ENCODE results near the gene STK17B. TPM values are rescaled to one million over a fixed set of nuclear protein-coding genes. Genes with fewer than 3 reads are reported as not detected.

STK17B gene
- total RNA-seq, 2 donors from 2014 or later: 7.9 to 16.9 TPM

DNA sequence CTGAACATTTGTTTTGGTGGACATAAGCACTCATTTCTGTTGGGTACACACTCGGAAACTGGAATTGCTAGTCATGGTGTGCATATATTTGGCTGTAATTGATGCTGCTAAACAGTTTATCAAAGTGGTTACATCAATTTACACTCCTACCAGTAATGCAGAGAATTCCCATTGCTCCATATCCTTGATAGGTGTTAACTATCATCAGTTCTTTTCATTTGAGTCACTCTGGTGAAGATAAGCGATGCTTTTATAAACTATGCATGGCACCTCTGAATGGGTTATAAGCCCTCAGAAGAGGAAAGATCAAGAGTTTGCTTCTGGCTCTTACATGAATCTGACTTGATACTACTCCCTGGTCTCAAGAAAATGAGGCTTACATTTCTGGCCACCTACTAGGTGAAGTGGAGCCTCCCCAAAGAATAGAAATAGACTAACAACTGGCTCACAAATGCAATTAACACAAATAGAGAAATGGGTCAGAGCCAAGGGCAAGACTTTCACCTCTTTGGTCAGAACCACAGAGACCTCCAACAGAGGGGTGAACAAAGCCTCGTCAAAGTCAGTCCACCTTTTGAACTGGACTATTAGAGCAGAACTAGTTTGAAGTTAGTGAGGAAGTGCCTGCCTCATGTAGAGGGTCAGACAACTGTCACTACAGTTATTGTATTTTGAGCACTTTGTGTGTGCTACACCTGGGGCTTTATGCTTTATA is 15.0 kb upstream of the STK17B start:
- no peak overlapping the region for H3K27ac ChIP-seq
- no peaks in the 10 kb centered on the region for H3K9me3 ChIP-seq
- H3K4me3 ChIP-seq: no peak overlapping the region
- WGBS, 2 donors: 71 to 78% methylated on average over 3 of the region's 3 CpGs
- DNase-seq (no peak), ATAC-seq (no peak)
- no peaks in the 10 kb centered on the region for H3K36me3 ChIP-seq (replicated peaks in 1 of 2; ENCODE audit: insufficient read depth in 1 of 2, low read depth in 2 of 2)
- intact Hi-C loops (cut with DNase I): no loop called here
- no peaks in the 10 kb centered on the region for H3K4me1 ChIP-seq
- TF ChIP-seq POLR2A (IDR thresholded peaks at IDR 0.05): no peak
- TF ChIP-seq, protein P1, sequence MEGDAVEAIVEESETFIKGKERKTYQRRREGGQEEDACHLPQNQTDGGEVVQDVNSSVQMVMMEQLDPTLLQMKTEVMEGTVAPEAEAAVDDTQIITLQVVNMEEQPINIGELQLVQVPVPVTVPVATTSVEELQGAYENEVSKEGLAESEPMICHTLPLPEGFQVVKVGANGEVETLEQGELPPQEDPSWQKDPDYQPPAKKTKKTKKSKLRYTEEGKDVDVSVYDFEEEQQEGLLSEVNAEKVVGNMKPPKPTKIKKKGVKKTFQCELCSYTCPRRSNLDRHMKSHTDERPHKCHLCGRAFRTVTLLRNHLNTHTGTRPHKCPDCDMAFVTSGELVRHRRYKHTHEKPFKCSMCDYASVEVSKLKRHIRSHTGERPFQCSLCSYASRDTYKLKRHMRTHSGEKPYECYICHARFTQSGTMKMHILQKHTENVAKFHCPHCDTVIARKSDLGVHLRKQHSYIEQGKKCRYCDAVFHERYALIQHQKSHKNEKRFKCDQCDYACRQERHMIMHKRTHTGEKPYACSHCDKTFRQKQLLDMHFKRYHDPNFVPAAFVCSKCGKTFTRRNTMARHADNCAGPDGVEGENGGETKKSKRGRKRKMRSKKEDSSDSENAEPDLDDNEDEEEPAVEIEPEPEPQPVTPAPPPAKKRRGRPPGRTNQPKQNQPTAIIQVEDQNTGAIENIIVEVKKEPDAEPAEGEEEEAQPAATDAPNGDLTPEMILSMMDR (IDR thresholded peaks at IDR 0.05): no peak
- H3K27me3 ChIP-seq: no peaks in the 10 kb centered on the region

DNA sequence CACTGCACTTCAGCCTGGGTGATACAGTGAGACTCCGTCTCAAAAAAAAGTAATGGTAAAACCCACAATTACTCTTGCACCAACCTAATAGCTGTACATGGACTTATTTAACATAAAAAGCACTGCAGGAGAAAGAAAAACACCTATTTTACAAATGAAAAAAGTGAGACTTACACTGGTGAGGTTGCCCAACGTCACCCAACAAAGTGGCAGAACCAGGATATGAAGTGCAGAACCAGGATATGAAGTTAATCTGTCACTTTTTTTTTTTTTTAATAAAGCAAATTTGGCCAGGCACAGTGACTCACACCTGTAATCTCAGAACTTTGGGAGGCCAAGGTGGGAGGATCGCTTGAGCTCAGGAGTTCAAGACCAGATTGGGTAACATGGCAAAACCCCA is 13.5 kb upstream of the STK17B start:
- Histone ChIP-seq H3K4me1 (no peaks in the 10 kb centered on the region), H3K4me3 (no peak overlapping the region), H3K27ac (no peak overlapping the region), H3K9me3 (no peaks in the 10 kb centered on the region), H3K36me3 (replicated peaks in 1 of 2; ENCODE audit: insufficient read depth in 1 of 2, low read depth in 2 of 2) (no peaks in the 10 kb centered on the region), H3K27me3 (no peaks in the 10 kb centered on the region)
- TF ChIP-seq POLR2A (IDR thresholded peaks at IDR 0.05): no peak
- TF ChIP-seq, protein P1 (IDR thresholded peaks at IDR 0.05): no peak
- intact Hi-C loops (cut with DNase I): no loop called here
- WGBS, 2 donors: 73 to 74% methylated on average over 3 of the region's 3 CpGs
- ATAC-seq (no peak), DNase-seq (no peak)

DNA sequence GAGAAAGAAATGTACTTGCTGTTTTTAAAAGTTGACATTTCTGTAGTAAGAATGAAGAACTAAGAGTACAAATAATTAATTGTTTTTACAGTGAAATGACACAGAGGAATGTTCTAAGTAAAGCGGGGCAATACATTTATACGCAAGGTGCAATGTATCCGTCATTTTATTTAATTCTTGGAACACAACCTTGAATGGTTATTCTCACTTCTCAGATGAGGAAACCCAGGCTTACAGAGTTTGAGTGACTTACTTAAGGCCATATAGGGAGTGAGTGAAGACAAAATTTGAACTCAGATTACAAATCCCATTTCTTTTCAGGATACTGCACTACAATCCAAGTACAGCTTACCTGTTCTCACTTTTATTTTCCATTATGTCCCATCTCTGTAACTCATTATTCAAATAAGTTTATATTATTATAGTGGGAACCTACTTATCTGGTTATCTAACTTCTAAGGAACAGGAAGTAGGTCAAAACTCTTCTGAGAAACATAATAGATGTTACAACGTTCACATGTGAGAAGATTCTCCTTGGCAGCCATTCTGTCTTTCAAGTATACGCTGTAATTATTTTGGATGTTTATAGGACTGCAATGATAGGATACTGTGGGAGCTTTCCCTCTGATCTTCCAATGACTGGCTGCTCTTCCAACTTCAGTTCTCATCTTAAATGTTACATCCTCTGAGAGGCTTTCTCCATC is 12.3 kb upstream of the STK17B start:
- intact Hi-C loops (cut with DNase I): no loop called here
- Histone ChIP-seq H3K4me3 (no peak overlapping the region), H3K4me1 (no peaks in the 10 kb centered on the region), H3K36me3 (replicated peaks in 1 of 2; ENCODE audit: insufficient read depth in 1 of 2, low read depth in 2 of 2) (no peaks in the 10 kb centered on the region), H3K27ac (no peak overlapping the region), H3K27me3 (no peaks in the 10 kb centered on the region), H3K9me3 (no peaks in the 10 kb centered on the region)
- TF ChIP-seq, protein P1 (IDR thresholded peaks at IDR 0.05): no peak
- no peak for TF ChIP-seq POLR2A (IDR thresholded peaks at IDR 0.05)
- DNase-seq (no peak), ATAC-seq (no peak)
- 71 to 78% methylated on average over 5 of the region's 5 CpGs for WGBS, 2 donors

DNA sequence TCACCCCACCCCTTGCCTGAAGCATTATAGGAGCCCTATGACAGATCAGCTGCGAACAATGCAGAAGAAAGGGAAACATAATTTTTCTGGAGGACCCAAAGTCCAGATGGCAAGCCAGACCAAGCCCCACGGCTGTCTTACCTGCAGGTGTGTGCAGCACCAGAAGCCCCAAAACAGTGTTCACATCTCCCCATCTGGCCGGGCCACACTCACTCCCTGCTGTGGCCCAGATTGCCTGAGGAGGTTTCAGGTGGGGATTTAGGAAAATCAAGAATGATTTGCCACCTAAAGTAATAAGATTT is 11.7 kb upstream of the STK17B start:
- H3K36me3 ChIP-seq (replicated peaks in 1 of 2; ENCODE audit: insufficient read depth in 1 of 2, low read depth in 2 of 2): no peaks in the 10 kb centered on the region
- WGBS, 2 donors: 66 to 80% methylated on average over 3 of the region's 3 CpGs
- H3K9me3 ChIP-seq: no peaks in the 10 kb centered on the region
- H3K4me1 ChIP-seq: no peaks in the 10 kb centered on the region
- no peak for DNase-seq
- H3K27me3 ChIP-seq: no peaks in the 10 kb centered on the region
- no peak overlapping the region for H3K27ac ChIP-seq
- no peak overlapping the region for H3K4me3 ChIP-seq
- intact Hi-C loops (cut with DNase I): no loop called here
- no peak for ATAC-seq
- TF ChIP-seq POLR2A (IDR thresholded peaks at IDR 0.05): no peak
- TF ChIP-seq, protein P1 (IDR thresholded peaks at IDR 0.05): no peak
